ENCODE measurements around the gene RNF20.

DNA sequence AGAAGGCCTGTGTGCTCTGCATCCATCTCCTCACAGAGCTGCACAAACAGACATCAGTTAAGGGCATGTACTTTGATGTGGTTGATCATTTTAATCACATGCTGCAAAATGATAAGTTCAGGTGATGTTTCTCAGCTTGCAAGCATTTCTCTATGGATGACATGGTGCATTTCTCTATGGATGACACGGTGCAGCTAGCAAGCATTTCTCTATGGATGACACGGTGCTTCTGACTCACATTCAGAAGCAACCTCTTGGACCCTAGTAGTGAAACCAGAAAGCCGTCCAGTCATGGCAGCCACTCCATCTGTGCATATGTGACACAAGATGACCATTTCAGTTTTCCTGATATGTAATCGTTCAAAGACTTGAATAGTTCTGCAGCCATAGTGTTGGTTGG is 24.1 kb upstream of the RNF20 start:
- TF ChIP-seq, protein P1, sequence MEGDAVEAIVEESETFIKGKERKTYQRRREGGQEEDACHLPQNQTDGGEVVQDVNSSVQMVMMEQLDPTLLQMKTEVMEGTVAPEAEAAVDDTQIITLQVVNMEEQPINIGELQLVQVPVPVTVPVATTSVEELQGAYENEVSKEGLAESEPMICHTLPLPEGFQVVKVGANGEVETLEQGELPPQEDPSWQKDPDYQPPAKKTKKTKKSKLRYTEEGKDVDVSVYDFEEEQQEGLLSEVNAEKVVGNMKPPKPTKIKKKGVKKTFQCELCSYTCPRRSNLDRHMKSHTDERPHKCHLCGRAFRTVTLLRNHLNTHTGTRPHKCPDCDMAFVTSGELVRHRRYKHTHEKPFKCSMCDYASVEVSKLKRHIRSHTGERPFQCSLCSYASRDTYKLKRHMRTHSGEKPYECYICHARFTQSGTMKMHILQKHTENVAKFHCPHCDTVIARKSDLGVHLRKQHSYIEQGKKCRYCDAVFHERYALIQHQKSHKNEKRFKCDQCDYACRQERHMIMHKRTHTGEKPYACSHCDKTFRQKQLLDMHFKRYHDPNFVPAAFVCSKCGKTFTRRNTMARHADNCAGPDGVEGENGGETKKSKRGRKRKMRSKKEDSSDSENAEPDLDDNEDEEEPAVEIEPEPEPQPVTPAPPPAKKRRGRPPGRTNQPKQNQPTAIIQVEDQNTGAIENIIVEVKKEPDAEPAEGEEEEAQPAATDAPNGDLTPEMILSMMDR (IDR thresholded peaks at IDR 0.05; ENCODE audit: low read depth, low read length) = no peak
- TF ChIP-seq EZH2phosphoT487 (IDR thresholded peaks at IDR 0.05; ENCODE audit: low read depth) = no peak
